HG02623 (cell line): ENCODE measurements around the gene SPIRE1.
"Not testable (repeated sequence)": the region's sequence is repeated elsewhere in the genome, so short reads cannot be mapped to it uniquely, and the experiment has no call there.

Experiments
- ATAC-seq: cut with Tn5 transposase; IDR thresholded peaks from one replicate; pipeline ENCODE4 v1.9.1; 2021; ENCODE audit warnings: moderate library complexity; ENCODE audit not compliant: unreplicated experiment

The SPIRE1 gene

GRCh38 chr18:12599966-12600365 is 57.9 kb downstream of the SPIRE1 start:
- no peak for ATAC-seq

- no peak for ATAC-seq
Observed at GRCh38 chr18:12599543-12599942, 58.4 kb downstream of the SPIRE1 start.

GRCh38 chr18:12598181-12598930 is 59.6 kb downstream of the SPIRE1 start:
- no peak for ATAC-seq

GRCh38 chr18:12597760-12598159 is 60.1 kb downstream of the SPIRE1 start:
- ATAC-seq: no peak

GRCh38 chr18:12595571-12596255 is 62.2 kb downstream of the SPIRE1 start:
- no peak for ATAC-seq

- no peak for ATAC-seq
Observed at GRCh38 chr18:12593866-12594265, 64.0 kb downstream of the SPIRE1 start.

- ATAC-seq: no peak
Observed at GRCh38 chr18:12592597-12593127, 65.2 kb downstream of the SPIRE1 start.

GRCh38 chr18:12589448-12589847 is 68.5 kb downstream of the SPIRE1 start:
- no peak for ATAC-seq

- no peak for ATAC-seq
Observed at GRCh38 chr18:12586956-12587355, 71.0 kb downstream of the SPIRE1 start.

- no peak for ATAC-seq
Observed at GRCh38 chr18:12585218-12585617, 72.7 kb downstream of the SPIRE1 start.

- no peak for ATAC-seq
Observed at GRCh38 chr18:12580630-12581342, 77.1 kb downstream of the SPIRE1 start.

GRCh38 chr18:12579775-12580174 is 78.1 kb downstream of the SPIRE1 start:
- no peak for ATAC-seq

- no peak for ATAC-seq
Observed at GRCh38 chr18:12577848-12578247, 80.1 kb downstream of the SPIRE1 start.

- no peak for ATAC-seq
Observed at GRCh38 chr18:12574494-12575185, 83.3 kb downstream of the SPIRE1 start.

- no peak for ATAC-seq
Observed at GRCh38 chr18:12571630-12572029, 86.3 kb downstream of the SPIRE1 start.

GRCh38 chr18:12569791-12570190 is 88.1 kb downstream of the SPIRE1 start:
- no peak for ATAC-seq

- ATAC-seq: no peak
Observed at GRCh38 chr18:12567849-12568248, 90.1 kb downstream of the SPIRE1 start.

GRCh38 chr18:12564861-12565260 is 93.0 kb downstream of the SPIRE1 start:
- no peak for ATAC-seq

- no peak for ATAC-seq
Observed at GRCh38 chr18:12564378-12564777, 93.5 kb downstream of the SPIRE1 start.

- not testable (repeated sequence) for ATAC-seq
Observed at GRCh38 chr18:12560600-12560999, 97.3 kb downstream of the SPIRE1 start.

- ATAC-seq: no peak
Observed at GRCh38 chr18:12559319-12559718, 98.6 kb downstream of the SPIRE1 start.
